H9 (cell line): ENCODE measurements around the gene MCM3AP. TPM values are rescaled to one million over a fixed set of nuclear protein-coding genes. Genes with fewer than 3 reads are reported as not detected.
"Not testable (repeated sequence)": the region's sequence is repeated elsewhere in the genome, so short reads cannot be mapped to it uniquely, and the experiment has no call there.

Source experiments
- DNase-seq: peaks from one replicate; pipeline ENCODE4 v3.0.0-alpha.2; 2017
- H2AFZ ChIP-seq: one replicate; pipeline ENCODE4 v1.6.1; 2013; ENCODE audit warnings: mild to moderate bottlenecking, low read length, control low read depth, moderate library complexity
- H2AK5ac ChIP-seq: 2 replicates; pipeline ENCODE4 v1.6.1; 2013; ENCODE audit warnings: low read length, control low read depth, mixed read lengths; ENCODE audit not compliant: insufficient read length
- H2BK120ac ChIP-seq: one replicate; pipeline ENCODE4 v1.6.1; 2013; ENCODE audit warnings: low read depth, mild to moderate bottlenecking, low read length, control low read depth, inconsistent platforms; ENCODE audit not compliant: poor library complexity, severe bottlenecking
- H2BK12ac ChIP-seq: 2 replicates; pipeline ENCODE4 v1.6.1; 2013; ENCODE audit warnings: low read length, control low read depth, mixed read lengths, low read depth; ENCODE audit not compliant: insufficient read length
- H2BK15ac ChIP-seq: 2 replicates; pipeline ENCODE4 v1.6.1; 2013; ENCODE audit warnings: low read depth, low read length, control low read depth
- H2BK20ac ChIP-seq: one replicate; pipeline ENCODE4 v1.6.1; 2013; ENCODE audit warnings: low read depth, mild to moderate bottlenecking, low read length, control low read depth, inconsistent platforms; ENCODE audit not compliant: poor library complexity, severe bottlenecking
- H2BK5ac ChIP-seq: 2 replicates; pipeline ENCODE4 v1.6.1; 2013; ENCODE audit warnings: low read length, control low read depth, mixed read lengths; ENCODE audit not compliant: insufficient read length
- H3K14ac ChIP-seq: 2 replicates; pipeline ENCODE4 v1.6.1; 2013; ENCODE audit warnings: low read length, control low read depth; ENCODE audit not compliant: insufficient read depth
- H3K18ac ChIP-seq: 2 replicates; pipeline ENCODE4 v1.6.1; 2013; ENCODE audit warnings: low read depth, mild to moderate bottlenecking, mixed read lengths, low read length, control low read depth; ENCODE audit not compliant: insufficient read length
- H3K23ac ChIP-seq: 2 replicates; pipeline ENCODE4 v1.6.1; 2013; ENCODE audit warnings: low read length, control low read depth, mixed read lengths, low read depth; ENCODE audit not compliant: insufficient read length
- H3K23me2 ChIP-seq: 2 replicates; pipeline ENCODE4 v1.6.1; 2013; ENCODE audit warnings: low read depth, mild to moderate bottlenecking, mixed read lengths, low read length, control low read depth; ENCODE audit not compliant: insufficient read length, poor library complexity, severe bottlenecking
- H3K27ac ChIP-seq: 2 replicates; pipeline ENCODE4 v1.5.1; 2013; ENCODE audit warnings: low read length, control low read depth, mixed read lengths, low read depth; ENCODE audit not compliant: insufficient read length
- H3K27me3 ChIP-seq: 2 replicates; pipeline ENCODE4 v1.6.1; 2013; ENCODE audit warnings: low read length, control low read depth, inconsistent platforms; ENCODE audit not compliant: insufficient read depth
- H3K4ac ChIP-seq: 2 replicates; pipeline ENCODE4 v1.6.1; 2013; ENCODE audit warnings: low read depth, mild to moderate bottlenecking, control low read depth, inconsistent platforms, low read length, moderate library complexity
- H3K4me1 ChIP-seq: 2 replicates; pipeline ENCODE4 v1.6.1; 2013; ENCODE audit warnings: low read length, control low read depth, inconsistent platforms; ENCODE audit not compliant: insufficient read depth
- H3K4me2 ChIP-seq: 2 replicates; pipeline ENCODE4 v1.6.1; 2013; ENCODE audit warnings: low read length, control low read depth, mixed read lengths; ENCODE audit not compliant: insufficient read length, insufficient read depth
- H3K56ac ChIP-seq: 2 replicates; pipeline ENCODE4 v1.6.1; 2013; ENCODE audit warnings: low read depth, mild to moderate bottlenecking, mixed read lengths, low read length, control low read depth; ENCODE audit not compliant: insufficient read length
- H3K79me1 ChIP-seq: 2 replicates; pipeline ENCODE4 v1.6.1; 2013; ENCODE audit warnings: low read depth, mild to moderate bottlenecking, moderate library complexity, low read length, control low read depth, inconsistent platforms; ENCODE audit not compliant: insufficient read depth, poor library complexity, severe bottlenecking
- H3K79me2 ChIP-seq: 2 replicates; pipeline ENCODE4 v1.6.1; 2013; ENCODE audit warnings: low read length, control low read depth, inconsistent platforms; ENCODE audit not compliant: insufficient read depth
- H3K9ac ChIP-seq: 2 replicates; pipeline ENCODE4 v1.6.1; 2013; ENCODE audit warnings: low read length, control low read depth, mixed read lengths; ENCODE audit not compliant: insufficient read length; ENCODE audit errors: extremely low read depth
- H3K9me3 ChIP-seq: one replicate; pipeline ENCODE4 v1.6.1; 2013; ENCODE audit warnings: low read depth, low read length, inconsistent platforms; ENCODE audit not compliant: control insufficient read depth
- H3T11ph ChIP-seq: one replicate; pipeline ENCODE4 v1.6.1; 2013; ENCODE audit warnings: mild to moderate bottlenecking, low read length, control low read depth, inconsistent platforms
- H4K20me1 ChIP-seq: one replicate; pipeline ENCODE4 v1.6.1; 2013; ENCODE audit not compliant: control insufficient read depth, insufficient read length, insufficient read depth
- H4K5ac ChIP-seq: 2 replicates; pipeline ENCODE4 v1.6.1; 2013; ENCODE audit warnings: low read depth, mild to moderate bottlenecking, mixed read lengths, low read length, control low read depth; ENCODE audit not compliant: insufficient read length
- H4K8ac ChIP-seq: replicated peaks from 2 replicates; pipeline ENCODE4 v1.6.1; 2013; ENCODE audit warnings: low read length, control low read depth, mixed read lengths, low read depth; ENCODE audit not compliant: insufficient read length
- H4K91ac ChIP-seq: 2 replicates; pipeline ENCODE4 v1.6.1; 2013; ENCODE audit warnings: low read depth, mild to moderate bottlenecking, moderate library complexity, mixed read lengths, low read length, control low read depth; ENCODE audit not compliant: insufficient read length
- H3K27ac Mint-ChIP-seq, 3 experiments: 2 replicates in 2 of 3; 3 replicates in 1 of 3; pipeline ENCODE4 v1.8.0; 2020 to 2021; ENCODE audit warnings: mixed read lengths in 3 of 3, mild to moderate bottlenecking in 1 of 3, moderate library complexity in 1 of 3
- H3K27me3 Mint-ChIP-seq: 2 replicates; pipeline ENCODE4 v1.8.0; 2021; ENCODE audit warnings: low read depth, mild to moderate bottlenecking, moderate library complexity, mixed read lengths
- H3K36me3 Mint-ChIP-seq, 3 experiments: 2 replicates in 2 of 3; 3 replicates in 1 of 3; pipeline ENCODE4 v1.8.0; 2020 to 2021; ENCODE audit warnings: low read depth in 3 of 3, mixed read lengths in 3 of 3; ENCODE audit not compliant: insufficient read depth in 1 of 3
- H3K4me1 Mint-ChIP-seq, 2 experiments: 2 replicates each; pipeline ENCODE4 v1.8.0; 2020; ENCODE audit warnings: mixed read lengths in 2 of 2
- H3K4me3 Mint-ChIP-seq, 2 experiments: 2 replicates in 1 of 2; 3 replicates in 1 of 2; pipeline ENCODE4 v1.8.0; 2020 to 2021; ENCODE audit warnings: mild to moderate bottlenecking in 2 of 2, mixed read lengths in 2 of 2, moderate library complexity in 1 of 2
- H3K9me3 Mint-ChIP-seq, 2 experiments: 2 replicates in 1 of 2; 3 replicates in 1 of 2; pipeline ENCODE4 v1.8.0; 2020; ENCODE audit warnings: mild to moderate bottlenecking in 2 of 2, mixed read lengths in 2 of 2, moderate library complexity in 1 of 2
- WGBS: extraction: QIAGEN DNeasy Blood & Tissue Kit; methylation state at CpG from one replicate; pipeline ENCODE4 v1.1.7; 2013; ENCODE audit warnings: missing lambda C conversion rate, low lambda C conversion rate, mixed read lengths; ENCODE audit not compliant: insufficient read length; ENCODE audit errors: extremely low coverage; 5-methylcytosine and 5-hydroxymethylcytosine counted together
- total RNA-seq: library from RNA; stranded (reverse); gene quantifications from 2 replicates; pipeline ENCODE4 v1.2.1, GENCODE V29; 2021
- TF ChIP-seq, protein P1 (sequence below): fragments of 200-600 bp; sonication (generic); conservative IDR thresholded peaks from 3 replicates; pipeline ENCODE4 v1.8.0; 2021; ENCODE audit warnings: antibody characterized with exemption, mild to moderate bottlenecking

Gene MCM3AP
- total RNA-seq, 1 experiment from 2014 or later: 124 TPM

DNA sequence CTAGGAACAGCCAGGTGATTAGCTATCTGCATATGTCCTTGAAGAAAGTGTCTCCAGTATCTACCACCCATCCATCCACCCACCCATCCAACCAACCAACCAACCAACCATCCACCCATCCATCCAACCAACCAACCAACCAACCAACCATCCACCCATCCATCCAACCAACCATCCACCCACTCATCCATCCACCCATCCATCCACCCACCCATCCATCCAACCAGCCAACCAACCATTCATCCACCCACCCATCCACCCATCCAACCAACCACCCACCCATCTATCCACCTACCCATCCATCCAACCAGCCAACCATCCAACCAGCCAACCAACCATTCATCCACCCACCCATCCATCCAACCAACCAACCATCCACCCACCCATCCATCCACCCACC is 26.2 kb upstream of the MCM3AP start:
- Mint-ChIP-seq H3K36me3 (peaks cover 11 to 47% (median 46%) of the 10 kb centered on the region in 3 experiments; a peak in 6 of 7 replicates), H3K9me3 (no peaks in the 10 kb centered on the region), H3K4me3 (no peak overlapping the region), H3K27ac (no peak overlapping the region), H3K27me3 (no peaks in the 10 kb centered on the region), H3K4me1 (no peaks in the 10 kb centered on the region)
- H4K20me1 ChIP-seq: no peaks in the 10 kb centered on the region
- no peak overlapping the region for H3K56ac ChIP-seq
- H3K4ac ChIP-seq: no peak overlapping the region
- no peak overlapping the region for H2BK12ac ChIP-seq
- no peak overlapping the region for H2BK15ac ChIP-seq
- no peak for DNase-seq
- no peak overlapping the region for H3K14ac ChIP-seq
- H3K79me1 ChIP-seq: no peaks in the 10 kb centered on the region
- H3K18ac ChIP-seq: no peak overlapping the region
- H3K27ac ChIP-seq: no peak overlapping the region
- no peak overlapping the region for H4K8ac ChIP-seq
- H3K9me3 ChIP-seq: no peaks in the 10 kb centered on the region
- no peaks in the 10 kb centered on the region for H3K23me2 ChIP-seq
- no peak overlapping the region for H3K23ac ChIP-seq
- H2AFZ ChIP-seq: no peak overlapping the region
- no peak overlapping the region for H3K9ac ChIP-seq
- TF ChIP-seq, protein P1, sequence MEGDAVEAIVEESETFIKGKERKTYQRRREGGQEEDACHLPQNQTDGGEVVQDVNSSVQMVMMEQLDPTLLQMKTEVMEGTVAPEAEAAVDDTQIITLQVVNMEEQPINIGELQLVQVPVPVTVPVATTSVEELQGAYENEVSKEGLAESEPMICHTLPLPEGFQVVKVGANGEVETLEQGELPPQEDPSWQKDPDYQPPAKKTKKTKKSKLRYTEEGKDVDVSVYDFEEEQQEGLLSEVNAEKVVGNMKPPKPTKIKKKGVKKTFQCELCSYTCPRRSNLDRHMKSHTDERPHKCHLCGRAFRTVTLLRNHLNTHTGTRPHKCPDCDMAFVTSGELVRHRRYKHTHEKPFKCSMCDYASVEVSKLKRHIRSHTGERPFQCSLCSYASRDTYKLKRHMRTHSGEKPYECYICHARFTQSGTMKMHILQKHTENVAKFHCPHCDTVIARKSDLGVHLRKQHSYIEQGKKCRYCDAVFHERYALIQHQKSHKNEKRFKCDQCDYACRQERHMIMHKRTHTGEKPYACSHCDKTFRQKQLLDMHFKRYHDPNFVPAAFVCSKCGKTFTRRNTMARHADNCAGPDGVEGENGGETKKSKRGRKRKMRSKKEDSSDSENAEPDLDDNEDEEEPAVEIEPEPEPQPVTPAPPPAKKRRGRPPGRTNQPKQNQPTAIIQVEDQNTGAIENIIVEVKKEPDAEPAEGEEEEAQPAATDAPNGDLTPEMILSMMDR: no peak
- H2BK120ac ChIP-seq: no peak overlapping the region
- H3K4me1 ChIP-seq: no peaks in the 10 kb centered on the region
- no peaks in the 10 kb centered on the region for H3K79me2 ChIP-seq
- no peak overlapping the region for H3K4me2 ChIP-seq
- H2AK5ac ChIP-seq: no peak overlapping the region
- no peak overlapping the region for H2BK5ac ChIP-seq
- H2BK20ac ChIP-seq: no peak overlapping the region
- no peaks in the 10 kb centered on the region for H3K27me3 ChIP-seq
- H3T11ph ChIP-seq: no peak overlapping the region
- H4K91ac ChIP-seq: no peak overlapping the region
- no peak overlapping the region for H4K5ac ChIP-seq

DNA sequence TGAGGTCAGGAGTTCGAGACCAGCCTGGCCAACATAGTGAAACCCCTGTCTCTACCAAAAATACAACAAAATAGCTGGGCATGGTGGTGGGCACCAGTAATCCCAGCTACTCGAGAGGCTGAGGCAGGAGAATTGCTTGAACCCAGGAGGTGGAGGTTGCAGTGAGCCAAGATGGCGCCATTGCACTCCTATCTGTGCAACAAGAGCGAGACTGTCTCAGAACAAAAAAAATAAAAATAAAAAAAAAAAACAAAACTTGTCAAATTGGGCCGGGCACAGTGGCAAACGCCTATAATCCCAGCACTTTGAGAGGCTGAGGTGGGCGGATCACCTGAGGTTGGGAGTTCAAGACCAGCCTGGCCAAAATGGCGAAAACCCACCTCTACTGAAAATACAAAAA is 24.8 kb upstream of the MCM3AP start:
- not testable (repeated sequence) for H4K5ac ChIP-seq, H3K23ac ChIP-seq, H2AFZ ChIP-seq, H3K79me2 ChIP-seq, H3K9ac ChIP-seq, H3T11ph ChIP-seq, H3K27ac ChIP-seq, H3K9me3 Mint-ChIP-seq, H3K56ac ChIP-seq, H2BK5ac ChIP-seq, H3K27me3 Mint-ChIP-seq, H3K27me3 ChIP-seq, H3K18ac ChIP-seq, H2BK15ac ChIP-seq, H3K4me1 ChIP-seq, DNase-seq, H3K27ac Mint-ChIP-seq, H2BK20ac ChIP-seq, H3K79me1 ChIP-seq, H3K9me3 ChIP-seq, H4K8ac ChIP-seq, H3K23me2 ChIP-seq, H2BK12ac ChIP-seq, H2BK120ac ChIP-seq, H3K4me2 ChIP-seq, H3K4ac ChIP-seq, H2AK5ac ChIP-seq, H3K4me1 Mint-ChIP-seq, H4K91ac ChIP-seq, H3K4me3 Mint-ChIP-seq, H4K20me1 ChIP-seq, H3K14ac ChIP-seq
- WGBS: no CpG with 5 or more reads among the region's 8 CpGs
- H3K36me3 Mint-ChIP-seq: peaks cover 12 to 52% (median 48%) of the 10 kb centered on the region in 3 experiments; a peak in 6 of 7 replicates
